RPMI8226 (cell line): ENCODE results near the gene ZNF444.
A peak's percentile ranks its signal among the peaks of the same experiment; 100 is the strongest.

ENCODE experiments used
- DNase-seq: peaks from one replicate; pipeline ENCODE4 v3.0.0-alpha.2; 2015

Gene ZNF444

GRCh38 chr19:56123266-56123891 lies 17.7 kb upstream of the ZNF444 start:
- no peak for DNase-seq

GRCh38 chr19:56124578-56124977 lies 16.5 kb upstream of the ZNF444 start:
- DNase-seq, result no peak

- DNase-seq, result no peak
These were observed 15.1 kb upstream of the ZNF444 start for GRCh38 chr19:56125806-56126590.

- DNase-seq, result no peak
These were observed 13.9 kb upstream of the ZNF444 start for GRCh38 chr19:56126983-56127780.

- no peak for DNase-seq
These were observed 11.1 kb upstream of the ZNF444 start for GRCh38 chr19:56130006-56130405.

GRCh38 chr19:56131651-56132050 lies 9.4 kb upstream of the ZNF444 start:
- DNase-seq, result no peak

- no peak for DNase-seq
These were observed 8.7 kb upstream of the ZNF444 start for GRCh38 chr19:56132316-56132822.

GRCh38 chr19:56133858-56134653 lies 7.0 kb upstream of the ZNF444 start:
- DNase-seq, result no peak

- no peak for DNase-seq
These were observed 6.5 kb upstream of the ZNF444 start for GRCh38 chr19:56134654-56134921.

- DNase-seq, result peak; percentile 78
These were observed 4.7 kb upstream of the ZNF444 start for GRCh38 chr19:56136362-56136761.

GRCh38 chr19:56137405-56137804 lies 3.7 kb upstream of the ZNF444 start:
- DNase-seq, result no peak

- DNase-seq, result no peak
These were observed 3.0 kb upstream of the ZNF444 start for GRCh38 chr19:56138069-56138468.

- DNase-seq, result no peak
These were observed 1.1 kb upstream of the ZNF444 start for GRCh38 chr19:56139847-56140582.

- DNase-seq, result peak; percentile 24
These were observed 418 bp downstream of the ZNF444 start for GRCh38 chr19:56141417-56141993.

GRCh38 chr19:56142087-56142787 lies 1.1 kb downstream of the ZNF444 start:
- no peak for DNase-seq

- no peak for DNase-seq
These were observed 1.9 kb downstream of the ZNF444 start for GRCh38 chr19:56142897-56143434.

- DNase-seq, result no peak
These were observed 3.3 kb downstream of the ZNF444 start for GRCh38 chr19:56144376-56144775.

GRCh38 chr19:56144831-56145230 lies 3.7 kb downstream of the ZNF444 start:
- no peak for DNase-seq

- no peak for DNase-seq
These were observed 4.6 kb downstream of the ZNF444 start for GRCh38 chr19:56145698-56146097.

GRCh38 chr19:56146904-56147303 lies 5.8 kb downstream of the ZNF444 start:
- DNase-seq, result no peak

GRCh38 chr19:56147307-56147706 lies 6.2 kb downstream of the ZNF444 start:
- no peak for DNase-seq
